GM12873 (cell line): ENCODE measurements around the gene PBXIP1.

Source experiments
- TF ChIP-seq, protein P1 (sequence below): IDR thresholded peaks from 2 replicates; pipeline ENCODE4 v1.5.1; 2012; ENCODE audit warnings: low read depth, mild to moderate bottlenecking, moderate library complexity, low read length, control low read depth; ENCODE audit not compliant: insufficient read depth; ENCODE audit errors: missing control alignments

PBXIP1 gene

GRCh38 chr1:154961207-154962155 lies 5.6 kb upstream of the PBXIP1 start, which contains the start of gene PYGO2:
PYGO2 (minus strand) TSS chr1:154961782; CDS start chr1:154961576, 206 bp downstream.
- TF ChIP-seq, protein P1, sequence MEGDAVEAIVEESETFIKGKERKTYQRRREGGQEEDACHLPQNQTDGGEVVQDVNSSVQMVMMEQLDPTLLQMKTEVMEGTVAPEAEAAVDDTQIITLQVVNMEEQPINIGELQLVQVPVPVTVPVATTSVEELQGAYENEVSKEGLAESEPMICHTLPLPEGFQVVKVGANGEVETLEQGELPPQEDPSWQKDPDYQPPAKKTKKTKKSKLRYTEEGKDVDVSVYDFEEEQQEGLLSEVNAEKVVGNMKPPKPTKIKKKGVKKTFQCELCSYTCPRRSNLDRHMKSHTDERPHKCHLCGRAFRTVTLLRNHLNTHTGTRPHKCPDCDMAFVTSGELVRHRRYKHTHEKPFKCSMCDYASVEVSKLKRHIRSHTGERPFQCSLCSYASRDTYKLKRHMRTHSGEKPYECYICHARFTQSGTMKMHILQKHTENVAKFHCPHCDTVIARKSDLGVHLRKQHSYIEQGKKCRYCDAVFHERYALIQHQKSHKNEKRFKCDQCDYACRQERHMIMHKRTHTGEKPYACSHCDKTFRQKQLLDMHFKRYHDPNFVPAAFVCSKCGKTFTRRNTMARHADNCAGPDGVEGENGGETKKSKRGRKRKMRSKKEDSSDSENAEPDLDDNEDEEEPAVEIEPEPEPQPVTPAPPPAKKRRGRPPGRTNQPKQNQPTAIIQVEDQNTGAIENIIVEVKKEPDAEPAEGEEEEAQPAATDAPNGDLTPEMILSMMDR: peak; percentile 57

GRCh38 chr1:154960446-154961136 lies 4.7 kb upstream of the PBXIP1 start:
- TF ChIP-seq, protein P1: no peak

DNA sequence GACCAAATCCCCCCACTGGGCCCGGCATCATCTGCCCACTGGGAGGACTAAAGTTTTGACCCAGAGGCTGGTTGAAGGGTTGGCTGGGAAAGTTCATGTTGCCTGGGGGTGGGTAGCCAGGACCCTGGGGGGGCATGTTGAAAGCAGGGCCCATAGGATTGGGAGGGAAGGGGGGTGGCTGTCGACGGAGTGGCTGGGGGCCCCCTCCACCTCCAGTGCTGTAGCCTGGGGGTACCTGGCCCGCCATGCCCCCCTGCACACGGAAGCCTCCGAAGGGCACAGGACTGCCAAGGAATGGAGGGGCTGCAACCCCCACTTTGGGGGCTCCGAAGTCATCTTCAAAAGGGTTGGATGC lies 3.5 kb upstream of the PBXIP1 start:
- TF ChIP-seq, protein P1: no peak

DNA sequence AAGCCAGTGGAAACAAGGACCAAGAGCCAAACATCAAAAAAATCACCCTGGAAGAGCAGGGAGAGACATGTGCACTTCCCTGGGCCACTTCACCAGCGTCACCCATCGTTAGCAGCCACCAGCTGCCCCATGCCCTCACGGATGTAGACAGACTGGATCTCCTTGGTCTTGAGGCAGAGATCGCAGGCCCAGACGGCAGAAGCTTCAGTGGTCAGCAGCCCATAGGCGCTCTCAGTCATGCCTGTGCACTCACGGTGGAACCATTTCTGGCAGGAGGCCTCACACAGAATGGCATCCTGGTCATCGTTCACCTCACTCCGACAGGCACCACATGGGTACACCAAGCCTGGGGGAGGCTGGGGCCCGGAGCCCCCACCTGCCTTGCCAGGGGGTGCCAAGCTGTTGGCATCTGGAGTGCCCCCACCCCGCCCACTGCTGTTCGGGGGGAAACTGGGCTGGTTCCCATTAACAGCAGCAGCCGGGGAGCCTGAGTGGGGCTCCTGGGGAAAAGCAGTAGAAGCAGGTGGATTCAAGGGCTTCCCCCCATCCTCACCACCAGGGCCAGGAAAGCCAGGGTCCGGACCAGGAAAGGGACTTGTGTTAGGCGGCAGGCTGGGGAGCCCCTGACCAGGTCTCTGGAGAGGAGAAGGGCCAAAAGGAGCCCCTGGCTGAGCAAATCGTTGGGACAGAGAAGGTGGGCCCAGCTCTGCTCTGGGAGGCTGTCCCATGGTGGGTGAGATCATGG lies 3.0 kb upstream of the PBXIP1 start:
- TF ChIP-seq, protein P1: no peak

DNA sequence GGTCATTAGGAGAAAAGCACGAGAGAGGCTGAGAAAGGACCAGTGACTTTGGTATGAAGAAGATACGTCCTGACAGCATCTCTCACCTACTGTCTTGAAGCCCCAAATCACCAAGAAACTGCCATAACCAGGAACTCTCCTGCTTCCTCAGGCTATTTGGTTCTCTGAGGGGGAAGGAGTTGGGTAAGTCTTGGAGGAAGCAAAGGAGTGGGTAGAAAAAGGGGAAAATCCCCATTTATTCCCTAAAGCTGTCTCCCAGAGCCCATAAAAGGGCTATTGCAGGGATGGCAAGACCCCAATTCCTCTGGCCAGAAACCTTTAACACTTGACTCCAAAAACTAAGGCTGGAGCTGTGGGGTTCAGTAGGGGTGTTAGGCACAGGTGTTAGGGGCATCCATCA lies 2.1 kb upstream of the PBXIP1 start:
- TF ChIP-seq, protein P1: no peak

DNA sequence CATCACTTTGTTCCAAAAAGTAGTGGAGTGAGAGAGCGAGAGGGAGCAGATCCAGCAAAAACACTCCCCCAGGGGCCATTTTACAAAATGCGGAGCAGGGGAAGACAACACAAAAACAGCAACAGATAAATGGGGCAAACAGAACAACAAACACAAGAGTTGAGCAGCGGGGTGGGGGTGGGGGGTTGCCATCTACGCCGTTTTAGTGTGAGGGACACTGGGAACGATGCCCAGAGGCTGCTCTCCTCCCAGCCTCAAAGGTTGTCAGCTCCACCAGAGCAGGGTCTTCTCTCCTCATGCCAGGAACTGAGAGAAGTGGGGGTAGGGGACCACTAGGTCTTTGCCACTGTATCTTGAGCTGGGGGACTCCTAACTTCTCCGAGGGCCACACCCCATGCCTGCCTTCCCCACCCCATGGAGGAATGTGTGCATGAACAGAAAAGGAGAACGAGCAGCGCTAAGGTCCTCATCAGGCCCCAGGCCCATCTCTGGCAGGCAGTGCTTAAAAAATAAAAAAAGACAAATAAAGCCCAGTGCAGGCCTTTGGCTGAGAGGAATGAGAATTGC lies 1.3 kb upstream of the PBXIP1 start:
- TF ChIP-seq, protein P1: no peak
